MM.1S (cell line): Measurements from ENCODE around the gene MTCL1.

Experiments used
- DNase-seq: peaks from one replicate; pipeline ENCODE4 v3.0.0-alpha.2; 2015
- H2AFZ ChIP-seq: fragments of 300-600 bp; sonication (generic); 2 replicates; pipeline ENCODE4 v1.6.0; 2016; ENCODE audit warnings: antibody characterized with exemption, low read length
- H3F3A ChIP-seq: fragments of 300-600 bp; sonication (generic); 2 replicates; pipeline ENCODE4 v1.6.1; 2016; ENCODE audit warnings: mild to moderate bottlenecking, antibody characterized with exemption, low read length, moderate library complexity, mixed read lengths; ENCODE audit not compliant: insufficient read depth
- H3K27ac ChIP-seq: fragments of 300-600 bp; sonication (generic); 2 replicates; pipeline ENCODE4 v1.5.1; 2016; ENCODE audit warnings: mild to moderate bottlenecking, low read length
- H3K27me3 ChIP-seq: fragments of 300-600 bp; sonication (generic); replicated peaks from 2 replicates; pipeline ENCODE4 v1.6.0; 2016; ENCODE audit warnings: low read length; ENCODE audit not compliant: insufficient read depth
- H3K36me3 ChIP-seq: fragments of 300-600 bp; sonication (generic); replicated peaks from 2 replicates; pipeline ENCODE4 v1.6.1; 2016; ENCODE audit warnings: mild to moderate bottlenecking, low read length, mixed read lengths; ENCODE audit not compliant: insufficient read depth
- H3K4me1 ChIP-seq: fragments of 300-600 bp; sonication (generic); 2 replicates; pipeline ENCODE4 v1.6.1; 2016; ENCODE audit warnings: low read length, mixed read lengths
- H3K4me2 ChIP-seq: fragments of 300-600 bp; sonication (generic); 2 replicates; pipeline ENCODE4 v1.6.0; 2016; ENCODE audit warnings: low read depth, low read length
- H3K4me3 ChIP-seq: fragments of 300-600 bp; sonication (generic); 2 replicates; pipeline ENCODE4 v1.5.1; 2016; ENCODE audit warnings: low read length, mixed read lengths
- H3K79me2 ChIP-seq: fragments of 300-600 bp; sonication (generic); 2 replicates; pipeline ENCODE4 v1.6.1; 2016; ENCODE audit warnings: mixed run types, low read length, mixed read lengths
- H3K9ac ChIP-seq: fragments of 300-600 bp; sonication (generic); 2 replicates; pipeline ENCODE4 v1.6.1; 2016; ENCODE audit warnings: low read length, mixed read lengths
- H3K9me2 ChIP-seq: fragments of 300-600 bp; sonication (generic); replicated peaks from 2 replicates; pipeline ENCODE4 v1.6.1; 2016; ENCODE audit warnings: mild to moderate bottlenecking, low read length, mixed read lengths; ENCODE audit not compliant: insufficient read depth
- H3K9me3 ChIP-seq: fragments of 300-600 bp; sonication (generic); replicated peaks from 2 replicates; pipeline ENCODE4 v1.6.1; 2016; ENCODE audit warnings: mild to moderate bottlenecking, low read length, mixed read lengths; ENCODE audit not compliant: insufficient read depth
- H4K20me1 ChIP-seq: fragments of 300-600 bp; sonication (generic); 2 replicates; pipeline ENCODE4 v1.6.1; 2016; ENCODE audit warnings: mild to moderate bottlenecking, low read length, moderate library complexity, mixed read lengths; ENCODE audit not compliant: insufficient read depth
- CTCF ChIP-seq: fragments of 300-600 bp; sonication (generic); IDR thresholded peaks from 2 replicates; pipeline ENCODE4 v1.5.1; 2016; ENCODE audit warnings: antibody characterized with exemption, low read length, mixed read lengths
- EZH2 ChIP-seq: fragments of 300-600 bp; sonication (generic); optimal IDR thresholded peaks from 2 replicates; pipeline ENCODE3; 2017; ENCODE audit warnings: low read depth, mild to moderate bottlenecking, antibody characterized with exemption, low read length, mixed read lengths
- EZH2phosphoT487 ChIP-seq: fragments of 300-600 bp; sonication (generic); IDR thresholded peaks from 2 replicates; pipeline ENCODE4 v1.6.1; 2018; ENCODE audit warnings: antibody characterized with exemption, low read length

Gene MTCL1

GRCh38 chr18:8708670-8709069 is 3.3 kb downstream of the MTCL1 start:
- Histone ChIP-seq H3K9me3 (no peaks in the 10 kb centered on the region), H3K79me2 (peaks cover 67% of the 10 kb centered on the region), H3F3A (peaks cover 13% of the 10 kb centered on the region), H4K20me1 (no peaks in the 10 kb centered on the region), H2AFZ (no peak overlapping the region), H3K4me2 (peak overlapping the region; percentile 94; the same call in 1 of the 2 replicates), H3K27me3 (no peaks in the 10 kb centered on the region), H3K9ac (no peak overlapping the region), H3K27ac (no peak overlapping the region), H3K9me2 (no peaks in the 10 kb centered on the region), H3K36me3 (no peaks in the 10 kb centered on the region), H3K4me1 (peaks cover 18% of the 10 kb centered on the region), H3K4me3 (no peak overlapping the region)
- no peak for DNase-seq
- no peak for TF ChIP-seq EZH2phosphoT487
- no peak for TF ChIP-seq EZH2
- TF ChIP-seq CTCF = no peak

- H4K20me1 ChIP-seq = no peaks in the 10 kb centered on the region
- peaks cover 13% of the 10 kb centered on the region for H3F3A ChIP-seq
- H3K27ac ChIP-seq = no peak overlapping the region
- H3K4me1 ChIP-seq = peaks cover 12% of the 10 kb centered on the region; the same call in 1 of the 2 replicates
- TF ChIP-seq EZH2phosphoT487 (no peak), EZH2 (no peak), CTCF (no peak)
- no peak overlapping the region for H3K9ac ChIP-seq
- no peak overlapping the region for H2AFZ ChIP-seq
- no peaks in the 10 kb centered on the region for H3K9me3 ChIP-seq
- H3K4me2 ChIP-seq = no peak overlapping the region
- no peak for DNase-seq
- H3K36me3 ChIP-seq = no peaks in the 10 kb centered on the region
- H3K27me3 ChIP-seq = no peaks in the 10 kb centered on the region
- no peaks in the 10 kb centered on the region for H3K9me2 ChIP-seq
- no peak overlapping the region for H3K4me3 ChIP-seq
- H3K79me2 ChIP-seq = peaks cover 74% of the 10 kb centered on the region
These were observed 4.1 kb downstream of the MTCL1 start for GRCh38 chr18:8709248-8710059.

GRCh38 chr18:8711736-8712135 is 6.4 kb downstream of the MTCL1 start:
- H3K9ac ChIP-seq = no peak overlapping the region
- no peaks in the 10 kb centered on the region for H3K9me3 ChIP-seq
- H2AFZ ChIP-seq = no peak overlapping the region
- H3K36me3 ChIP-seq = no peaks in the 10 kb centered on the region
- H3F3A ChIP-seq = peaks cover 11% of the 10 kb centered on the region
- H3K4me1 ChIP-seq = peaks cover 12% of the 10 kb centered on the region; the same call in 1 of the 2 replicates
- H3K4me3 ChIP-seq = no peak overlapping the region
- no peak overlapping the region for H3K4me2 ChIP-seq
- no peaks in the 10 kb centered on the region for H3K27me3 ChIP-seq
- H3K27ac ChIP-seq = no peak overlapping the region
- TF ChIP-seq CTCF (no peak), EZH2 (no peak), EZH2phosphoT487 (no peak)
- no peaks in the 10 kb centered on the region for H4K20me1 ChIP-seq
- H3K79me2 ChIP-seq = peaks cover 89% of the 10 kb centered on the region
- DNase-seq = no peak
- no peaks in the 10 kb centered on the region for H3K9me2 ChIP-seq
